HG02884 (cell line): ENCODE measurements around the gene GORASP2.
A peak's percentile ranks its signal among the peaks of the same experiment; 100 is the strongest.

Experiments used
- ATAC-seq: cut with Tn5 transposase; IDR thresholded peaks from one replicate; pipeline ENCODE4 v1.9.1; 2021; ENCODE audit warnings: mild to moderate bottlenecking, moderate library complexity; ENCODE audit not compliant: unreplicated experiment

The GORASP2 gene

GRCh38 chr2:170963386-170963785 is 34.3 kb downstream of the GORASP2 start:
- no peak for ATAC-seq

GRCh38 chr2:170965446-170966225 is 36.6 kb downstream of the GORASP2 start:
- no peak for ATAC-seq

GRCh38 chr2:170966648-170967396 is 37.8 kb downstream of the GORASP2 start:
- ATAC-seq: no peak

GRCh38 chr2:170967553-170967952 is 38.5 kb downstream of the GORASP2 start:
- no peak for ATAC-seq

GRCh38 chr2:170968205-170969003 is 39.4 kb downstream of the GORASP2 start:
- no peak for ATAC-seq

GRCh38 chr2:170969030-170969429 is 40.0 kb downstream of the GORASP2 start:
- ATAC-seq: no peak

- no peak for ATAC-seq
Observed at GRCh38 chr2:170969872-170970496, 40.9 kb downstream of the GORASP2 start.

GRCh38 chr2:170971071-170971470 is 42.0 kb downstream of the GORASP2 start:
- no peak for ATAC-seq

GRCh38 chr2:170972296-170973224 is 43.5 kb downstream of the GORASP2 start:
- no peak for ATAC-seq

GRCh38 chr2:170973225-170973491 is 44.1 kb downstream of the GORASP2 start:
- no peak for ATAC-seq

- peak; percentile 78 for ATAC-seq
Observed at GRCh38 chr2:170973492-170974303, 44.6 kb downstream of the GORASP2 start.

GRCh38 chr2:170974304-170974993 is 45.4 kb downstream of the GORASP2 start:
- ATAC-seq: no peak

- ATAC-seq: no peak
Observed at GRCh38 chr2:170975127-170975942, 46.3 kb downstream of the GORASP2 start.

GRCh38 chr2:170975943-170976270 is 46.9 kb downstream of the GORASP2 start:
- ATAC-seq: no peak

GRCh38 chr2:170984079-170984478 is 55.0 kb downstream of the GORASP2 start:
- ATAC-seq: no peak

- ATAC-seq: no peak
Observed at GRCh38 chr2:170985407-170985806, 56.4 kb downstream of the GORASP2 start.

GRCh38 chr2:170986566-170987258 is 57.7 kb downstream of the GORASP2 start:
- ATAC-seq: no peak
